GM18951 (cell line): ENCODE data around the gene PKNOX2.
"Not testable (repeated sequence)": the region's sequence is repeated elsewhere in the genome, so short reads cannot be mapped to it uniquely, and the experiment has no call there.

Experiments
- POLR2A ChIP-seq: IDR thresholded peaks from 4 replicates; pipeline ENCODE4 v1.6.1; 2011; ENCODE audit warnings: mild to moderate bottlenecking; ENCODE audit not compliant: insufficient read length, insufficient read depth; ENCODE audit errors: extremely low read depth
- in situ Hi-C: fragments of 300-500 bp; cut with MboI; formaldehyde crosslinking; loops from one replicate; pipeline ENCODE4 v1.12.0; 2022; ENCODE audit warnings: low sequenced_read_pairs, mixed read lengths, inconsistent platforms; ENCODE audit not compliant: unreplicated experiment

PKNOX2 gene

DNA sequence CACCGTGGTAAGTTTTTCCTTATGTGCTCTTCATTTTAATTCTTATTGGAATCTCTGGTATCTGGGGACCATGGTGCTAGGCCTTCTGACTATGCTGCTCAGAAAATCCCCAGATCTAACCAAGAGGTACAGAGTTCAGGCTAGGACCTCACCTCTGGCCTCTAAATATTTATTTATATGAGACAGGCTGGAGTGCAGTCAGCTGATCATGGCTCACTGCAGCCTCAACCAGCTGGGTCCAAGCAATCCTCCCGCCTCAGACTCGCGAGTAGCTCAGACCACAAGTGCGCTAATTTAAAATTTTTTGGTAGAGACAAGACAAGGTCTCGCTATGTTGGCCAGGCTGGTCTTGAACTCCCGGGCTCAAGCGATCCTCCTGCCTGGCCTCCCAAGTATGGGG lies 38.4 kb downstream of the PKNOX2 start:
- in situ Hi-C loops, result no loop called here
- TF ChIP-seq POLR2A, result no peak

DNA sequence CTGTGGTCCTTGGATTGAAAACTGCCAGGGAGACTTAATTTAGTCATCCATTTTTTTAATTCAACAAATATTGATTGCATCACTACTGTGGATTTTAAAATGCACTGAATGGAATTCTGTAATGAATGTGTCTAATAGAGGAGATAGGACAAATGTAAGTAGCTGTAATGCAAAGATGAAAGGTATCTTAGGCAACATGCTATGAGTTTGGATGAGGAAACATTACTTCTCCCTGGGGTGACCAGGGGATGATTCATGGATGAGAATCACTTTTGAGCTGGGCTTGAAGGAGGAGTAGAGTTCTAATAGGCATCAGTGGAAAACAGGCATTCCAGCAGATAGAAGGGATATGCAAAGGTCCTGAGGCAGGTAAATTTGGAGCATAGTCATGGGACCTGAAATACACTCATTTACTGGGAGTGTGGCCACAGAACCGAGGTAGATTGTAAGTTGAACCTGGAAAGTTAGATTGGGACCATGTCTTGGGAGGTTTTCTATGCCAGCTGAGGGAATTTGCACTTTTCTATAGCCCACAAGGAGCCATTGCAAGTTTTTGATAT lies 43.4 kb downstream of the PKNOX2 start:
- in situ Hi-C loops, result no loop called here
- TF ChIP-seq POLR2A, result no peak

DNA sequence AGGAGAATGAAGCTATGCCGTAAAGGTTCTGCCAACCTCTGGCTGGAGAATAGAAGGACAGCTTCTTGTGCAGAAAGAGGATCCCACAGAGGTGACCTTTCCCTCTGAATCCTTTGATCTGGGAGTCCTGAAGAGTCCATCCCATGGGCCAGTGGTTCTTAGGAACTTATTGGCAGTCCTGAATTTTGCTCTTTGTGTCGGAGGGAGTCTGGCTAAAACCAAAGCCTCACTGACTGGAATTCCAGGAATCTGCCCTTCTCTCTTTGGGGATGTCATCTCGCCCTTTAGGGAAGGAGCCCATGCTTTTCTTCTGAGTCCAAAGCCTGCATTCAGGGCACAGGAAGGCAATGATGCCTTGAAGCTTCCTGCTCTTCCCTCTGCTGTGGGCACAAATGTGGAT lies 45.5 kb downstream of the PKNOX2 start:
- in situ Hi-C loops, result no loop called here
- TF ChIP-seq POLR2A, result no peak

DNA sequence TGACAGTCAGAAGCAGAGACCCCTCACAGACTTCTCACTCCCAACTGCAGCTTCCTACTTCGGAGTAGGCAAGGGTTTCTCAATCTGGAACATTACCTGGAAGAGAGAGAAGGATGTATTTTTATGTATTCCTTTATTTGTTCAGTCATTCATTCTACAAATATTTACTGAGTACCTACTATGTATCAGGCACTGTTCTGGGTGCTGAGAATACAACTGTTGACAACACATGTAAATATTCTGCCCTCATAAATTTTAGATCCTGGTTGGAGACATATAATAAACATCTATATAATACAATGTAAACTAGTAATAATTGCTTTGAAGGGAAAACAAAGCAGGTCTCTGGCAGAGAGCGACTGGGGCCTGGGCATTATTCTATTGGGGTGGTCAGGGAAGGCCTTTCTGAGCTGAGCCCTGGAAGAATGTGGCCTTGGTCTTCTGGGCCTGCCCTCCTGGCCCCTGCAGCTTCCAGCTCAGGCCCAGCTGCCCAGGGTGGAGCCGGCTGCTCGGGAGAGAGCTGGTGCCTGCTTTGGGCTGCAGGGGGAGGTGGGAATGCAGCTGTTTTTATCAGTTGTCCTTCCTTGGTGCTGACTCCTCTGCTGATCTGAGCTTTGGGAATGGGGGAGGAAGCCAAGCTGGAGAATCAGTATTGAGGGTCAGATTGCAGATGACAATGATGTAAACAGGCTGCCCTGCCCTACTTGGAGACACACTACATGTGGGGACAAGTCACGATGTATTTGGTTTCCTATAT lies 46.8 kb downstream of the PKNOX2 start:
- TF ChIP-seq POLR2A, result no peak
- in situ Hi-C loops, result no loop called here

DNA sequence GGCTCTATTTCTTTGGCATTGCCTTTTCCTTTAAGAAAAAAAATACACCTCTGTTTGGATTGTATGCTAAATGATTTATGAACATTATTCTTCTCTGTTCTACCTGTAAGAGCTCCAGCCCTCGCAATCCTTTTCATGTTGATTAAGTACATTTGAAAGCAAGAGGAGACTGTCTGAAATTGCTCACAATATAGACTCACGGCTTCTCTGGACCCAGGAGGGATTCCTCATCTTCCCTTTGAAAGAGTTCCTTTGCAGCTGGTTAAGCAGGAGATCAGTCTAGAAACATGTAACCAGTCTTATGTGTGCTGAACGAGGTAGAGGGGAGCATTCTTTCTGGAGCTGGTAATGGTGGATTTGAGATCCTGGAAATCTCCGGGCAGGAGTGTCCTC lies 47.4 kb downstream of the PKNOX2 start:
- TF ChIP-seq POLR2A, result no peak
- in situ Hi-C loops, result no loop called here

DNA sequence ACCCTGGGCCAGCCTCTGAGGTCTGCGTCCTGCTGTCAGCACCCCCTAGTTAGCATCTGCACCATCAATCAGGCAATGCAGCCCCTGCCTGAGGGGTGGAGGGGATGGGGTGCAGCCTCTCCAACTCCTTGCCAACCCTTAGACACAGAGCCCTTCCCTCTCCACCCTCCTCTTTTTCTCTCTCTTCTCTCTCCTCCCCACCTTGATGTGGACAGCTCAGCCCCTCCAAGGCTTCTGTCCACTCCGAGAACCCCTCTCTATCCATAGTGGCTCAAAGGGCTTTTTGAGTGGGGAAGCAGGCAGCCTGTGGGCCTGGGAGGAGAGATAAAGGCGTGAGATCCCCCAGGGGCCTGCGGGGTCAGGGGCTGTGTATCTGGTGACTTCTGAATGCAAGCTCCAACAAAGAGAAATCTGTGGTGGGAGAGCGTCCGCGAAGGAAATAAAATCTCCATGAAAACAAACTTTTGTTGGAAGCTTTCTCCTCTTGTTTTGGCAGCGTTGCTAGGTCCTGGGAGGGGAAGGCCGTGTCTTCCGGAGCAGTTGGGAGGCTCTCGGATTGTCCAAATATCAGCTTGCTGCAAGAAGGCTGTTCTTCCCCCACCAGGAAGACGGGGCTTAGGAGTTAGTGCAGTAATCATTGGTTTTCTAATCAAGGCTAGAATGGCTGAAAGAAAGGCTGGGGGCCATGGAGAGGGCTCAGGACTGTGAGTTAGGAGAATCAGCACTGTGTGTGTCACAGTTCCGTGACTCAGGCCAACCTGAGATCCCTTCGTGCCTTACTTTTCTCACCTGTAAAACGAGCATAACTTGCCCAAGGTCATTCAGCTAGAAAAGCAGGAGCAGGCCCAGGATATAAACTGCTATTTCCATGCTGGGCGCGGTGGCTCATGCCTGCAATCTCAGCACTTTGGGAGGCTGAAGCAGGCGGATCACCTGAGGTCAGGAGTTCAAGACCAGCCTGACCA lies 50.3 kb downstream of the PKNOX2 start:
- TF ChIP-seq POLR2A, result no peak
- in situ Hi-C loops, result no loop called here

DNA sequence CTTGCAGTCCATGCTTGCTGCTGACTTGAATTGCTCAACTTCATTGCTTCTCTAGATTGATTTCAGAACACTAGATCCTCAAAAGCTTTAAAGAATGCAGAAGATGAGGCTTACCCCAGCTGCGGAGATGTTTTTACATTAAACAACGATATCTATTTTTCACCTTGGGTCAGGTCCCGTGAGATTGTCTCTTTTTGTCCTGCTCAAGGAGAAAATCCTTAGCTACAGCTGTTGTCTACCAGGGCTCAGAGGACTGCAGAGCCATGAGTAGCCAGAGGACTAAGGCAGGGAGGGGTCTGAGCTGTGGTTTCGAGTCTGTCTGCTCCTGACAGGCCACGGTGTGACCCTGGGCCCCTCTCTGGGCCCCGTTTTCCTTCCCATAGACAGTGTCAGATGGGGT lies 51.4 kb downstream of the PKNOX2 start:
- in situ Hi-C loops, result no loop called here
- TF ChIP-seq POLR2A, result no peak

DNA sequence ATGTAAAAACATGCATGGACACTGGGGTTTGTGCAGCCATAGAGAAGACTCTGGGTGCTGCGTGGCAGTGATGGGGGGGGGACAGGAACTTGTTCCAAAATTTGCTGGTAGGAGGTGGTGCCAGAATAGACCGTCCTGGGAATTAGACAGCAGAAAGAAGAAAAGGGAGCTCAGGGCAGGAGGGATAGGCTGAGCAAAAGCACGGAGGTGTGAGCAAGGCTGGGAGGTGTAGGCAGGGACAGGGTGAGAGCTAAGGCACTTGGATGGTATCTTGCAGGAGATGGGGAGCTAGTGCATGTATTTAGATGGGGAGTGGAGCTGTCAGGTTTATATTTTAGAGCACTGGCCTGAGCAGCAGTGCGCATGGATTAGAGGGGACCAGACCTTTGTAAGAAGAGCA lies 53.8 kb downstream of the PKNOX2 start:
- in situ Hi-C loops, result no loop called here
- TF ChIP-seq POLR2A, result no peak

DNA sequence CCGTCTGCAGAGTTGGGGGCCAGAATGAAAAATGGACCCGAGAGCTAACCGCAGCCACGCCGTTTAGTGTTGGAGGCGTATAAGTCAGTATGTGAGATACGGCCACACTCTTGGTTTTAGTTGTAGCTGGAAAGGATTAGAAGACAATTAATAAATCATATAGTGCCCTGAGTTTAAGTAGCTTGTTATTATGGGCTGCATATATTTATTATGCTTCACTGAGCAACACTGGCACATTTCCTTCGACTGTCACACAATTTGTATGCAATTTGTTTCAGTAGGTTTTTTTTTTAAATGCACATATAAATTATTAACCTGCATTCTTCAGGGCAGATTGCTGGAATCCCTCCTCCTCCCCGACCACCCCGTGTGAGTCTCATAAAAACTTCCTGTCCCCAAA lies 56.9 kb downstream of the PKNOX2 start:
- in situ Hi-C loops, result no loop called here

DNA sequence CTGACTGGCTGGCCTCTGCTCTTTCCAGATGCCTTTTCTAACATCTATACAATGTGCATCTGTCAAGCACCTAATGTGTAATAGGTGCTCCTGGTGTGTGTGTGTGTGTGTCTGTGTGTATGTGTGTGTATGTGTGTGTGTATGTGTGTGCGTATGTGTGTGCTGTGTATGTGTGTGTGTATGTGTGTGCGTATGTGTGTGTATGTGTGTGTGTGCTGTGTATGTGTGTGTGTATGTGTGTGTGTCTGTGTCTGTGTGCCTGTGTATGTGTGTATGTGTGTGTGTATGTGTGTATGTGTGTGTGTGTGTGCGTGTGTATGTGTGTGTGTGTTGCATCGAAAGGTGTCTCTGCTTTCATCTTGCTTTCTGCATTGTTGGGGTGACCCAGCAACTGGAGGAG lies 57.9 kb downstream of the PKNOX2 start:
- in situ Hi-C loops, result no loop called here

More for the DNA sequence above, 56.9 kb downstream of the PKNOX2 start:
- no peak for TF ChIP-seq POLR2A

DNA sequence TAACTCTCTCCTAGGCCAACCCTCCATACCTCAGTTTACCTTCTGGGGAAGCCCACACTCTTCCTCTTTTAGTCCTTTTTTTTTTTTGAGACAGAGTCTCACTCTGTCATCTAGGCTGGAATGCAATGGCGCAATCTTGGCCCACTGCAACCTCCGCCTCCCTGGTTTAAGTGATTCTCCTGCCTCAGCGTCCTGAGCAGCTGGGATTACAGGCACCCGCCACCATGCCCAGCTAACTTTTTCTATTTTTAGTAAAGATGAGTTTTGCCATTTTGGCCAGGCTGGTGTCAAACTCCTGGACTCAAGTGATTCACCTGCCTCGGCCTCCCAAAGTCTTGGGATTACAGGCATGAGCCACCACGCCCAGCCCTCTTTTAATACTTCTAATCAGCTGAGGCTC lies 58.6 kb downstream of the PKNOX2 start:
- in situ Hi-C loops, result not testable (repeated sequence)

More for the DNA sequence above, 57.9 kb downstream of the PKNOX2 start:
- no peak for TF ChIP-seq POLR2A

DNA sequence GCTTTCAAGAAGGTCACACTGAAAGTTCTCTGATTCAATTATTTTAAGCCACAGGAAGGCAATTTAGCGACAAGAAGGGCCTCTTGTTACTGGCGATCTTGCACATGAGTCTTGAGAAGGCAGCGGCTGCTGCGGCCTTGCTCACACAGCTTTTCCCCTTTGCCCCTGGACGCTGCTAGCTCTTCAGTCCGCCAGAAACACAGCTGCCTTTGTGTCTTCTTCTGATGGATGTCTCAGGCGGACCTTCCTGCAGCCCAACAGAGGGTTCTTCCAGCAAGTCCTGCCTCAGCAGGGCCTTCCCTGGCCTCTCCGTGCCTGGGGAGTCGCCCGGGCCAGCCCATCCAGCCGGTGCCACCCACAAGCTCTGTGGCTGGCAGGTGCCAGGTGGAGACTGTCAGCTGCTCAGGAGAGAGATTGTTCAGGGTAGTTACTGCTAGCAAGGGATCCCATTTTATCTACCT lies 59.4 kb downstream of the PKNOX2 start:
- in situ Hi-C loops, result no loop called here
- TF ChIP-seq POLR2A, result no peak

DNA sequence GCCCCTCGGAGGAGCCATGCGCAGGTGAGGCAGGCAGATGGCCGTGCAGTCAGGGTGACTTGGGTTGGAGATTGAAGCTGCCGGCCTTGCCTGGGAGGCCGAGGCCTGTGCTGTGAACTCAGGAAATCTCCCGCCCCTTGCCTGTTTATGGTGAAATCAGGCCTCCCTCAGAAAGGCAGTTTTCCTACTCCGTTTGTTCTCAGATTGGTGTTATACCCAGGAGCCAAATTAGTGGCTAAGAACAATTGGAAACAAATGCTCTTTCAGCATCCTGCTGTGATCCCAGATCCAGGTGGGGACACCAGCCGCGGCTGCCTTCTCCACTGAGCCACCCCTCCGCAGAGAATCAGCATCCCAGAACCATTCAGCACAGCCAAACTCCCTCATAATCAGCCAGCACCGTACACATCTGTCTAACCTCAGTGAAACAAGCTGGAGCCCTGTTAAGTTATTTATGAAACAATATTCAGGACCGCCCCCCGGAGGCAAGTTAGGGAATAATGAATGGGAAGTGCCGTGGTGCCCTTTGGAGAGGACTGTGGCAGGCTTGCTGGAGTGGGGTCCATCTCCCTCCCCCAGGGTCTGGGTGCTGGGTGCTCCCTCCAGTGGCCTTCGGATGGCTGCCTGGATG lies 60.0 kb downstream of the PKNOX2 start:
- no peak for TF ChIP-seq POLR2A
- in situ Hi-C loops, result no loop called here
